Measurements from ENCODE around the gene PAX7.

PAX7 gene

GRCh38 chr1:18749569-18749968, 118.9 kb downstream of the PAX7 start:
- no peak overlapping the region for H3K27ac ChIP-seq (replicated peaks)
- H3K27me3 ChIP-seq (ENCODE audit: insufficient read depth, poor library complexity, severe bottlenecking): no peaks in the 10 kb centered on the region
- DNase-seq (ENCODE audit: low read depth in 1 of 2, low spot score in 1 of 2): no peak
- no peak overlapping the region for H3K4me3 ChIP-seq (replicated peaks; ENCODE audit: insufficient read depth, low read length)
- no peak for TF ChIP-seq CTCF (IDR thresholded peaks at IDR 0.05; ENCODE audit: insufficient read depth, low read length)

GRCh38 chr1:18750600-18750999, 120.0 kb downstream of the PAX7 start:
- no peak for TF ChIP-seq GABPA (IDR thresholded peaks at IDR 0.05; ENCODE audit: low read depth)
- no peak for TF ChIP-seq POLR2AphosphoS5 (IDR thresholded peaks at IDR 0.05; ENCODE audit: low read depth)
- no peak for TF ChIP-seq SPI1 (IDR thresholded peaks at IDR 0.05; ENCODE audit: borderline replicate concordance, low read depth)
- Histone ChIP-seq H3K27ac (replicated peaks) (no peak overlapping the region), H3K27me3 (ENCODE audit: insufficient read depth, poor library complexity, severe bottlenecking) (no peaks in the 10 kb centered on the region), H3K4me3 (replicated peaks; ENCODE audit: insufficient read depth, low read length) (no peak overlapping the region)
- DNase-seq (ENCODE audit: low read depth in 1 of 2, low spot score in 1 of 2): no peak

GRCh38 chr1:18751425-18751824, 120.8 kb downstream of the PAX7 start:
- no peak overlapping the region for H3K4me3 ChIP-seq (replicated peaks; ENCODE audit: insufficient read depth, low read length)
- H3K27me3 ChIP-seq (ENCODE audit: insufficient read depth, poor library complexity, severe bottlenecking): no peaks in the 10 kb centered on the region
- no peak overlapping the region for H3K27ac ChIP-seq (replicated peaks)
- TF ChIP-seq GABPA (IDR thresholded peaks at IDR 0.05; ENCODE audit: low read depth) (no peak), POLR2AphosphoS5 (IDR thresholded peaks at IDR 0.05; ENCODE audit: low read depth) (no peak), SPI1 (IDR thresholded peaks at IDR 0.05; ENCODE audit: borderline replicate concordance, low read depth) (no peak), CTCF (IDR thresholded peaks at IDR 0.05; ENCODE audit: insufficient read depth, low read length) (no peak), REST (IDR thresholded peaks at IDR 0.05; ENCODE audit: insufficient replicate concordance, low read depth) (no peak)
- DNase-seq (ENCODE audit: low read depth in 1 of 2, low spot score in 1 of 2): no peak

GRCh38 chr1:18752409-18752808, 121.8 kb downstream of the PAX7 start:
- peak in 1 of 2 experiments; percentile 11 for DNase-seq (ENCODE audit: low read depth in 1 of 2, low spot score in 1 of 2)
- peaks cover 2% of the 10 kb centered on the region for H3K27me3 ChIP-seq (ENCODE audit: insufficient read depth, poor library complexity, severe bottlenecking)

More at GRCh38 chr1:18752409-18752808, 121.8 kb downstream of the PAX7 start:
- no peak overlapping the region for H3K27ac ChIP-seq (replicated peaks)
- no peak for TF ChIP-seq REST (IDR thresholded peaks at IDR 0.05; ENCODE audit: insufficient replicate concordance, low read depth)
- no peak for TF ChIP-seq GABPA (IDR thresholded peaks at IDR 0.05; ENCODE audit: low read depth)
- no peak for TF ChIP-seq POLR2AphosphoS5 (IDR thresholded peaks at IDR 0.05; ENCODE audit: low read depth)
- no peak for TF ChIP-seq CTCF (IDR thresholded peaks at IDR 0.05; ENCODE audit: insufficient read depth, low read length)
- TF ChIP-seq SPI1 (IDR thresholded peaks at IDR 0.05; ENCODE audit: borderline replicate concordance, low read depth): no peak
- no peak overlapping the region for H3K4me3 ChIP-seq (replicated peaks; ENCODE audit: insufficient read depth, low read length)

Data from HL-60 (cell line).